ENCODE results near the gene KCNH3. TPM values are rescaled to one million over a fixed set of nuclear protein-coding genes. Genes with fewer than 3 reads are reported as not detected.

The KCNH3 gene
- total RNA-seq, 2 donors from 2014 or later: 1.1 to 1.3 TPM

DNA sequence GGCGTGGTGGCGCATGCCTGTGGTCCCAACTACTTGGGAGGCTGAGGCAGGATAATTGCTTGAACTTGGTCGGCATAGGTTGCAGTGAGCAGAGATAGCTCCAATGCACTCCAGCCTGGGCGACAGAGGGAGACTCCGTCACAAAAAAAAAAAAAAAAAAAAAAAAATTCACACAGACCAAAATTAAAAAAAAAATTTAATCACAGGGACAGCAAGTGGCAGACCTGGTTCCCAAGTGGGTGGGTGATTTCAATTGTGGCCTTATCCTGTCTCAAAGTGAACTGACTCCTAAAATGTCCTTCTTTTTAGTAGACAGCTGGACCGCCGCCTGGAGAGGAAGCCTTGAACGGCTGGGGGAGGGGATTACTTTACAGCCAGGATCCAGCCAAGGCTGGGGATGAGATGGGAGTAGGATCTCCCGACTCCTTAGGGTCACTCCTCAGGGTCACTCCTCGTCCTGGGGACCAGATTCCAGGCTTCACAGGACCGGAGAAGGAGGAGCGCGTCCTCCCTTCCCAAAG is 1.5 kb upstream of the KCNH3 start:
- H3K36me3 Mint-ChIP-seq (ENCODE audit: low read depth): no peaks in the 10 kb centered on the region
- no peaks in the 10 kb centered on the region for H3K4me1 Mint-ChIP-seq
- no peak overlapping the region for H3K27ac Mint-ChIP-seq
- no peaks in the 10 kb centered on the region for H3K9me3 Mint-ChIP-seq
- H3K4me3 Mint-ChIP-seq: peak overlapping the region; percentile 64
- H3K27me3 Mint-ChIP-seq: peaks cover 8% of the 10 kb centered on the region
- no peak for ATAC-seq (replicated peaks)

DNA sequence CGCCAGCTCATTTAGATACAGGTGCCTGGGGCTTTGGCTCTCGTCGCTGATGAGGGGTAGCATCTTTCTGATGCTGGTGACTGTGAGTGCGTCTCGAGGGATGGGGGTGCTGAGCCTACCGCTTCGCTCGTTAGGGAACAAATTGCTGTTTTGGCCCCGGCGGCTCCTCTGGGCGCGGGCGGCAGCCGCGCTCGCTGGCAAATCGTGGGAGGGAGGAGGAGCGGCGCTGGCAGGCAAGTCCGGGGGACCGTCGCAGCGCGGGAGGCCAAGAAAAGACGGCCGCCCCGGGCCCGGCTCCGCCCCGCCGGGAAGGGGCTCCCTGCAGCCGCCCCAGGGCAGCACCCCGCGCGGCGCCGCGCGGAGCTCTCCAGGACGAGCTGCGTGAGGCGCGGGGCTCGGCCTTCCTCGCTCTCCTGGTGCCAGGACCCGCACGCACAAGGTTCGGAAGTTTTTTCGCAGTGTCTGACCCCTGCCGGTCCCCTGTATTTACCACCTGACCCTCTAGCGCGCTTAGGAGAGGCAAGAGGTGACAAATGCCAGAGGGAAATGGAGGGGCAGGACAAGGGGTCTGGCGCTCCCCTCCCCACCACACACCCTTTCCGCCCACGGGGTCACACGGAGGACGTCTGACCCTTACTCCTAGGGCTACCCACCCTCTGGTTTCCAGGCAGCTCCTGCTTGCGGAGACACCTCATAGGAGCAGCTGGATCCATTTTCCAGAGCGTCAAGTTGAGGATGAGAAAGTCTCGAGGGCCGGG is 899 bp upstream of the KCNH3 start:
- no peaks in the 10 kb centered on the region for H3K9me3 Mint-ChIP-seq
- no peaks in the 10 kb centered on the region for H3K4me1 Mint-ChIP-seq
- peaks cover 8% of the 10 kb centered on the region for H3K27me3 Mint-ChIP-seq
- ATAC-seq (replicated peaks): peak; percentile 27
- H3K36me3 Mint-ChIP-seq (ENCODE audit: low read depth): no peaks in the 10 kb centered on the region
- peak overlapping the region; percentile 64 for H3K4me3 Mint-ChIP-seq
- no peak overlapping the region for H3K27ac Mint-ChIP-seq

DNA sequence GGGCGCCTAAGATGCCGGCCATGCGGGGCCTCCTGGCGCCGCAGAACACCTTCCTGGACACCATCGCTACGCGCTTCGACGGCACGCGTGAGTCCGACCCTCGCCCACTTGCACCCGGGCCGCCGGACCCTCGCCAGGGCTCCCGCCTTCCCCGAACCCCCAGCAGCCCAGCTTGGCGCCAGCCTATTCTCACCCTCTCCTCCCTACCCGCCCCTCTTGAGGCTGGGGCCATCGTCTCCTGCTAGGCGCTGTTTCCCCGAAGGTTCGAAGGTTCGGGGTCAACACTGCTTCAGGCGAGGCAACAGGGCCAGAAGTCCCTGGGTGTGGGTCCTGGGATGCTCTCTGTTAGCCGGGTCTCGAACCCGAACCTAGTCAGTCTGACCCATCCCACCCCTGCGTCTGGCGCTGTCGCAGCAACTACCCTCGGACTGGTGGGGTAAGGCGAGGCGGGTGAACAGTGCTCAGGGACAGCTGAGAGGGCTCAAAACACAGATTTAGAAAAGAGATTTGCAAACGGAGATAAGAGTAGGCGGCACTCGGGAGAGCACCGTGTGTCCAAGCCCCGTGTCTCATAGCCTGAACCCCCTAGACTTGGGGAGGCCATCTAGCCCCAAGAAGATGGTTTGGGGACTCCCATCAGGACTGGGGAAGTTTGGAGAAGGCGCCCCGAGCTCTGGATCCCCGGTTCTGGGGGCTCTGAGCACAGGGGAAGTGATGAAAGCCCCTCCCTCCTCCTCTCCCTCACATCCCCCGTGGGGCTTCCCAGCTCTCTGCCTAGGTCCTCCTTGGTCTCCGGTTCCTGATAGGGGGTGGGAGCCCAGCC is 787 bp downstream of the KCNH3 start:
- no peaks in the 10 kb centered on the region for H3K9me3 Mint-ChIP-seq
- H3K27me3 Mint-ChIP-seq: peaks cover 8% of the 10 kb centered on the region
- H3K4me3 Mint-ChIP-seq: peak overlapping the region; percentile 43
- peaks cover under 1% of the 10 kb centered on the region for H3K4me1 Mint-ChIP-seq
- H3K27ac Mint-ChIP-seq: no peak overlapping the region
- no peaks in the 10 kb centered on the region for H3K36me3 Mint-ChIP-seq (ENCODE audit: low read depth)
- ATAC-seq (replicated peaks): no peak

DNA sequence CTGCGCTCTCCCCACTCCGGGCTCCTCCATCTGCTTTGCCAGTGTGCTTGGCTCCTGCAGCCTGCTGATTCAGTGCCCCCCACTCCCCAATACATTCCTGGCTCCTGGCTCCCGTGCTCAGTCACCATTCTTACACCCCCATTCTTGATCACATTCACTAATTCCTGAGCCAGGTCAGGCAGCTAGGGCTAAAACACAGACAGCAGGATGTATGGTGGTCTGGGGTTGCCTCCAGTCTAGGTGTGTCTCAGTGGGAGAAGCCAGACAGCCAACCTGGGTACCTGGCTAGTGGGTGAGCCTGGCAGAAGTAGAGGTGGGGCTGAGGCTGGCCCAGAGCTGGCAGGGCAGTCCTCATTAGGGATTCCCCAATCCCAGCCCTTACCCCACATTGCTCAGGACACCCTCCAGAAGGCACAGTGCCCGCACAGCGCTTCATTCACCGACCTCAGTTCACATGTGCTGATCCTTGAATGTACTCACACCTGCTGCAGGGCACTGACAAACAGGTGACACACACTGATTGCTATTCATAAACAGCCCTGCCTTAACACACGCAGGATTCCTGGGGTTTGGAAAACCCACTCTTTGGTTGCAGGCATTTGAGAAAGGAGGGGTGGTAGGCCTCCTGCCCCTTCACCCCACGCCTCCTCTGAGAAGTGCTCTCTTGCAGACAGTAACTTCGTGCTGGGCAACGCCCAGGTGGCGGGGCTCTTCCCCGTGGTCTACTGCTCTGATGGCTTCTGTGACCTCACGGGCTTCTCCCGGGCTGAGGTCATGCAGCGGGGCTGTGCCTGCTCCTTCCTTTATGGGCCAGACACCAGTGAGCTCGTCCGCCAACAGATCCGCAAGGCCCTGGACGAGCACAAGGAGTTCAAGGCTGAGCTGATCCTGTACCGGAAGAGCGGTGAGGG is 1.7 kb downstream of the KCNH3 start:
- peaks cover 4% of the 10 kb centered on the region for H3K4me1 Mint-ChIP-seq
- peaks cover 8% of the 10 kb centered on the region for H3K27me3 Mint-ChIP-seq
- ATAC-seq (replicated peaks): no peak
- no peak overlapping the region for H3K27ac Mint-ChIP-seq
- H3K4me3 Mint-ChIP-seq: peak overlapping the region; percentile 43
- no peaks in the 10 kb centered on the region for H3K9me3 Mint-ChIP-seq
- no peaks in the 10 kb centered on the region for H3K36me3 Mint-ChIP-seq (ENCODE audit: low read depth)

DNA sequence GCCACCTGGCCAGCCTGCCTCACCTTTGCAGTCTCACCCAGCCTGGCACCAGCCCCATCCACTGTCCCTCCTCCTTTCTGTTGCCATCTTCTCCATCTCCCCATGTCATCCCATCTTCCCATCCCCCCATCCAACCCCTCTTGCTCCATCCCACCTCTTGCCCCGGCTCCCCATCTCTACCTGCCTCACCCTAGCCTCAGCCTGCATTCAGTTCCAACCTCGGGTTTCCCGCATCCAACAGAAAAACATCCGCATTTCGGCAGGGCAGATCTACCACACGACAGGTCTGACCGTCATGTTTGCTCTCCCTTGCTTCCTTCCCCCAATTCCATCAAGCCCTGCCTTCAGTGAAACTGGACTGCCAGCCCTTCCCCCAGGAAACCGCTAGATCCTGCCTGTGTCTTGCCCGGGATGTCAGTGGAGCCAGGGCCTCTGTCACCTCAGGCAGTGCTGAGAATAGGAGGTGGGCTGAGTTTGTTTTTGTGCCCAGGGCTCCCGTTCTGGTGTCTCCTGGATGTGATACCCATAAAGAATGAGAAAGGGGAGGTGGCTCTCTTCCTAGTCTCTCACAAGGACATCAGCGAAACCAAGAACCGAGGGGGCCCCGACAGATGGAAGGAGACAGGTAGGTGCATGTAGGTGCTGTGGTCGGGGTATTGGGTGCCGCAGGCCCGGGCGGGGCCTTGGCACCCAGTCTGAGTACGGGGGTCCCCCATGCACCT is 2.5 kb downstream of the KCNH3 start:
- Mint-ChIP-seq H3K27ac (peak overlapping the region; percentile 4), H3K9me3 (no peaks in the 10 kb centered on the region), H3K27me3 (peaks cover 8% of the 10 kb centered on the region), H3K36me3 (ENCODE audit: low read depth) (no peaks in the 10 kb centered on the region), H3K4me3 (no peak overlapping the region), H3K4me1 (peaks cover 4% of the 10 kb centered on the region)
- no peak for ATAC-seq (replicated peaks)

DNA sequence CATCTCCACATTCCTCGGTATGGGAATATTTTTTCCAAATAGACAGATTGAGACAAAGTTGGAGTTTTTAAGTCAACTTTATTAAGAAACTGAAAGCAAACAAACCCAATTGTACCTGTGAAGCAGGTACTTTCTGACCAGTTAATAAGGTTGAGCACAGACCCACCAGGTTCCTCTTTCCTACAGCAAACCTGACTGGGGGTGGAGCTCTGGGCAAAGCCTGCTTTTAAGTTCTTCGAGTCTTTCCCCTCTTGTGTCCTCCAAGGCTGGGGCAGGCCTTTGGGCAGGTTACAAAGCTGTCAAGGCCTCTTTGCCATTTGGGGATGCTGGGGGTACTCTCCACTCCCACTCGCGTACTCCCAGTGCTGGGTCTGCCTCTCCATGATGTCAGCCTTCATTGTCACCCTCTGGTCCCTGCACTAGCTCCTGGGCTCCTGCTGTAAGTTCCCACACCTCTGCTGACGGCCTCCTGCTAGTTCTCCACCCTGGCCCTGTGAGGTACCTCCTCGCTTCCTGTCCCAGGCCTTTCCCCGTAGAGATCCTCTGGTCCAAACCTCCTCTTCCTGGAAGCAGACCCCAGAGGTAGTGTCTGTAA is 3.2 kb downstream of the KCNH3 start:
- Mint-ChIP-seq H3K27ac (peak overlapping the region; percentile 10), H3K9me3 (no peaks in the 10 kb centered on the region), H3K4me1 (peaks cover 4% of the 10 kb centered on the region), H3K27me3 (peaks cover 3% of the 10 kb centered on the region), H3K4me3 (no peak overlapping the region), H3K36me3 (ENCODE audit: low read depth) (no peaks in the 10 kb centered on the region)
- ATAC-seq (replicated peaks): no peak

DNA sequence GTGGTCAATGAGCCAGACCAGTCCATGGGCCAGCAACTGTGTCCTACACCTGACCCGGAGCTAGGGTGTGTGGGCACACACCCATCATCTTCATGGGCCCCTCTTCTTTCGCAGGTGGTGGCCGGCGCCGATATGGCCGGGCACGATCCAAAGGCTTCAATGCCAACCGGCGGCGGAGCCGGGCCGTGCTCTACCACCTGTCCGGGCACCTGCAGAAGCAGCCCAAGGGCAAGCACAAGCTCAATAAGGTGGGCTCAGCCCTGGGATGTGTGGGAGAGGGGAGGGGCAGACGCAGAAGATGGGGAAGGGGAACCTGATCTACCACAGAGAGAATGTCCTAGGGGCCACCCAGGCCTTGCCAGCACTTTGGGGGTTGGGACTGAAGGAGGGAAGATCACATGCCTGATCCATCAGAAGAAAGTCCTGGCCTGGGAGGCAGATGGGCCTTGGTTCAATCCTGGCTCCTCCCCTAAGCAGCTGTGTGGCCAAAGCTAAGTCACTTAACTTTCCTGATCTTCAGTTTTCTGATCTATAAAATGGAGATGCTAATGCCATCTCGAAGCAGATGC is 3.8 kb downstream of the KCNH3 start:
- Mint-ChIP-seq H3K27me3 (peaks cover 7% of the 10 kb centered on the region), H3K27ac (peak overlapping the region; percentile 30), H3K9me3 (no peaks in the 10 kb centered on the region), H3K36me3 (ENCODE audit: low read depth) (no peaks in the 10 kb centered on the region), H3K4me3 (no peak overlapping the region), H3K4me1 (peaks cover 4% of the 10 kb centered on the region)
- no peak for ATAC-seq (replicated peaks)

DNA sequence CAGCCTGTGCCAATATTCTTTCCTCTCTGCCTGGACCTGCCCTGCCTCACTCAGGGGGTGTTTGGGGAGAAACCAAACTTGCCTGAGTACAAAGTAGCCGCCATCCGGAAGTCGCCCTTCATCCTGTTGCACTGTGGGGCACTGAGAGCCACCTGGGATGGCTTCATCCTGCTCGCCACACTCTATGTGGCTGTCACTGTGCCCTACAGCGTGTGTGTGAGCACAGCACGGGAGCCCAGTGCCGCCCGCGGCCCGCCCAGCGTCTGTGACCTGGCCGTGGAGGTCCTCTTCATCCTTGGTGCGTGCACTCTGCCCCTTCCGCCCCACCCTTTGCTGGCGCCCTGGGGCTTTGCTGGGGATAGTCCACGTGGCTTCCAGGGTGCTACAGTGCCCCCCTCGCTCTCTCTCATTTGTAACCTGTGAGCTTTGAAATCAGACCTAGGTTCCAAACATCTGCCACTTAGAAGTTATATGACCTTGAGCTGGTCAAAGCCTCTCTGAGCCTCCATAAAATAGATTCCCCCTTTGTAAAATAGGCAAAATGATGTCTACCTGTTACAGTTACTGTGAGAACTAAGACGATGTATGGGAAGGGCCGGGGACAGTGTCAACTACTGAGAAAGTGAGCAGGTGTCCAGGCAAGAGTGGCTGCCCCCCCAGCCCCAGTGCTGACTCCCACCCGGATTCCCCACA is 4.5 kb downstream of the KCNH3 start:
- Mint-ChIP-seq H3K4me3 (no peak overlapping the region), H3K27ac (peak overlapping the region; percentile 30)

DNA sequence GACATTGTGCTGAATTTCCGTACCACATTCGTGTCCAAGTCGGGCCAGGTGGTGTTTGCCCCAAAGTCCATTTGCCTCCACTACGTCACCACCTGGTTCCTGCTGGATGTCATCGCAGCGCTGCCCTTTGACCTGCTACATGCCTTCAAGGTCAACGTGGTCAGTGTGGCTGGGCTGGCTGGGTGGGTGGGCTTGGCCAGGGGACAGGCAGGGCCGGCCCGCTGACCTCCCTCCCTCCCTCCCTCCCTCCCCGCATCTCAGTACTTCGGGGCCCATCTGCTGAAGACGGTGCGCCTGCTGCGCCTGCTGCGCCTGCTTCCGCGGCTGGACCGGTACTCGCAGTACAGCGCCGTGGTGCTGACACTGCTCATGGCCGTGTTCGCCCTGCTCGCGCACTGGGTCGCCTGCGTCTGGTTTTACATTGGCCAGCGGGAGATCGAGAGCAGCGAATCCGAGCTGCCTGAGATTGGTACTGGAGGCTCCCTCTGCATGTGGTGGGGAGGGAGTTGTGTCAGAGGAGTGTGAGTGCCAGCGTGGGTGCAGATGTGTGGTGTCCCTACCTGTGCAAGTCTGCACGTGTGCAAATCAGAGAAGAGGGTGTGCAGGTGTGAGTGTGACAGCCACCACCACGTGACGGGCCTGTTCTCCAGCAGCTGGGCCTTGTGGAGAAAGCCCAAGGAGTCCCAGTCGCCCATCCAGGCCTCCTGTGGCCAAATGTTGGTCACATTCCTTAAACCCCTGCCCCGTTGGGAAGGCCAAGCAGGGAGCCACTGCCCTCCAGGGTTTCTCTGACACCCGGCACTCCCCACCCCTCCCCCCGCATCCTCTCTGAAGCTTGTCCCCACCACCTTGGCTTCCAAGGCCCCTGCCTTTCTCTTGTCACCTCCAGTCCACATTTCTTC is 5.3 kb downstream of the KCNH3 start:
- no peak for ATAC-seq (replicated peaks)
- no peaks in the 10 kb centered on the region for H3K36me3 Mint-ChIP-seq (ENCODE audit: low read depth)

More for the DNA sequence above, 4.5 kb downstream of the KCNH3 start:
- Mint-ChIP-seq H3K9me3 (no peaks in the 10 kb centered on the region), H3K4me1 (peaks cover 9% of the 10 kb centered on the region), H3K36me3 (ENCODE audit: low read depth) (no peaks in the 10 kb centered on the region), H3K27me3 (peaks cover 11% of the 10 kb centered on the region)
- no peak for ATAC-seq (replicated peaks)

DNA sequence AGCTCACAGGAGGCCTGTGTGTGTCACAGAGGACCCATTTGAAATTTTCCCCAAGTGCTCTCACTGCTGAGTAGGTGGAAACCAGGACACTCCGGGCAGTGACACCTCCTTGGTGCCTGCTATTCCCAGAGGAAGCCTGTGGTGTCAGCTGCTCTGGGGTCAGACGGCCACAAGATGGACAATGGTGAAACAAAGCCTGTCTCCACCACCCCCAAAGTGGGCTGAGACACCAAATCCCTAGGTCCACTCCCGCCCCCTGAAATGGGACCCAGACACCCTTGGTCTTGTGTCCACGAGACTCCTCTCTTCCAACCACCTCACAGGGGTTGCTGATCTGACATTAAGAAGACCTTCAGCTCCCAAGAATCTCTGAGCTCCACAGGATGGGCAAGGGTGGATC is 7.0 kb downstream of the KCNH3 start:
- Mint-ChIP-seq H3K9me3 (no peaks in the 10 kb centered on the region), H3K36me3 (ENCODE audit: low read depth) (no peaks in the 10 kb centered on the region)
- no peak for ATAC-seq (replicated peaks)

More for the DNA sequence above, 5.3 kb downstream of the KCNH3 start:
- Mint-ChIP-seq H3K27me3 (peaks cover 11% of the 10 kb centered on the region), H3K4me1 (peaks cover 9% of the 10 kb centered on the region), H3K27ac (no peak overlapping the region), H3K4me3 (no peak overlapping the region), H3K9me3 (no peaks in the 10 kb centered on the region)

DNA sequence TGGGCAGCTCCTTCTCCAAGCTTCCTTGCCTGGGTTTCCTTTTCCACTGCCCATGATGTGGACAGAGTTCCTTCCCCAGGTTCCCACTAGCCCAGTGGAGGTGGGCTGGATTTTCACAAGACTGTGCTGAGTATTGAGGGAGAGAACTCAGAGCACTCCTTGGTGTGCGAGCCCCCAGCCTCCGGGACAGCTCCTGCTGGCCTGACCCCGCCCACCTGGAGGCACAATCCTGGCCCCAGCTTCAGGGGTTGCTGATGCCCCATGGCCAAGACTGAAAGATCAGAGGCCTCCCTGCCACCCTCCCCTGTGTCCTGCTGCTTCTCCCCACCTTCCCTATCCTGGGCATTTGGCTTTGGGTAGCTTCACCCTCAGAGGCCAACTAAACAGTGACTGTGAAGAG is 7.7 kb downstream of the KCNH3 start:
- no peak for ATAC-seq (replicated peaks)
- no peaks in the 10 kb centered on the region for H3K36me3 Mint-ChIP-seq (ENCODE audit: low read depth)

More for the DNA sequence above, 7.0 kb downstream of the KCNH3 start:
- Mint-ChIP-seq H3K4me3 (no peak overlapping the region), H3K27ac (peak overlapping the region; percentile 30), H3K4me1 (peaks cover 9% of the 10 kb centered on the region), H3K27me3 (peaks cover 8% of the 10 kb centered on the region)

More for the DNA sequence above, 7.7 kb downstream of the KCNH3 start:
- Mint-ChIP-seq H3K9me3 (no peaks in the 10 kb centered on the region), H3K27me3 (peaks cover 8% of the 10 kb centered on the region), H3K4me1 (peaks cover 9% of the 10 kb centered on the region), H3K4me3 (no peak overlapping the region), H3K27ac (no peak overlapping the region)

Measured in activated T-helper 17 cell treated with anti-CD3 and anti-CD28 coated beads, Interleukin-2, amount 50 U/mL, for 72 hours (primary cell).